Right ventricle myocardium inferior (tissue), 1 donor: ENCODE measurements around the gene BPIFB3. TPM values are rescaled to one million over a fixed set of nuclear protein-coding genes. Genes with fewer than 3 reads are reported as not detected.

Experiments
- ATAC-seq: fragments of 200-7000 bp; cut with Tn5 transposase; one replicate; pipeline ENCODE4 v1.9.1; 2020; ENCODE audit warnings: mild to moderate bottlenecking, moderate library complexity
- DNase-seq: peaks from one replicate; pipeline ENCODE4 v3.0.0; 2021; ENCODE audit errors: missing footprints
- intact Hi-C: fragments of 100-400 bp; cut with DNase I; formaldehyde crosslinking; loops from one replicate; pipeline ENCODE4 v1.11.0; 2022
- total RNA-seq: library from RNA; stranded (reverse); fragmentation: NEBNext Ultra II Directional; extraction: Animal tissue kit (Norgen Biotek cat#: 25700); gene quantifications from one replicate; pipeline ENCODE4 v1.2.1, GENCODE V29; 2021
- donor health status: DM: no; HTN: yes; CAD: no; lungs with severe emphysema.

BPIFB3 gene
- total RNA-seq, 1 donor from 2014 or later, result not detected

DNA sequence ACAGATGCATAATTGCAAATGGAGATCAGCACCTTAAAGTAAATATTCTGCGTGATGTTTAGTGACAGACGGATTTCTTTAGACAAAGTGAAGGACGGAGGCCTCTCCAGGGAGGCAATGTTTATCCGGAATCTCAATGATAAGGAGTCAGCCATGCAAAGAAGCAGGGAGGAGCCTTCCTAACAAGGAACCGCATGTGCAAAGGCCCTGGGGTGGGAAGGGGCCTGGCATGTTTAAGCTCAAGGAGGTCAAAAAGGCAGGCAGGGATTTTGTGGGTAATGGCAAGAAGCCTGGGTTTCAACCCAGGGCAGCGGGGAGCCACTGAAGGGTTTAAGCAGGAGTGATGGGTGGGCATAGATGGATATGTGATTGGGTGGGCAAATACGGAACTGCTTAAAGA is 678 bp downstream of the BPIFB3 start:
- intact Hi-C loops, result no loop called here
- DNase-seq (no peak), ATAC-seq (no peak)

DNA sequence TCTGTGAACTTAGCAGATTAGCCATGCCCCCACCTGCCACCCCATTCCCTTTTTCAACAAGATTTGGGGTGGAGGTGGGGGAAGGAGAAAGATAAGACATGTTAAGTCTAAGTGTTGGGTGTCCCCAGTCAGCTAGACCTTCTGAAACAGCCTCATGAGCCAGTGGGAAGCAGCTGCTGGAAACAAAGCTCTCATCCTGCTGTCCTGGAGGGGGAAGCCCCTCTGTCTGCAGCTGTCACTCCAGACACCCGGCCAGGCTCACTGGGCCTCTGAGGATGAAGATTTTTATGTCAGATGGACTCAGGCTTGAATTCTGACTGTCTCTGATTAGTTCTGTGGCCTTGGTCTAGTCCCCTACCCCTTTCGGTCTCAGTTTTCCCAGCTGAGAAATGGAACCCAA is 1.1 kb downstream of the BPIFB3 start:
- ATAC-seq (no peak), DNase-seq (no peak)
- intact Hi-C loops, result no loop called here

DNA sequence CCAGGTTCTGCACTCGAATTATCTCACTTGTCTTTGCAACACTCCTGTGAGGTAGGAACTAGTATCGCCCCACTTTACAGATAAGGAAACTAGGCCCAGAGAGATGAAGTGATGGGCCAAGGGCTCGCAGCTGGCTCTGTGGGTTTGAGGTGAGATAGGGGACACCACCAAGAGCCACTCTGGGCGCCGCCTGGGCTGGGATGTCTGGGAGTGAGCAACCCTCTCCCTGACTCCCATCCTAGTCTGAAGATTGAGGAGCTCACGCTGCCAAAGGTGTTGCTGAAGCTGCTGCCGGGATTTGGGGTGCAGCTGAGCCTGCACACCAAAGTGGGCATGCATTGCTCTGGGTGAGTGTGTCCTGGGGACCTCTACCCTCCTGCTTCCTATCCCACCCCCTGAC is 5.4 kb downstream of the BPIFB3 start:
- DNase-seq (no peak), ATAC-seq (no peak)
- intact Hi-C loops, result no loop called here

DNA sequence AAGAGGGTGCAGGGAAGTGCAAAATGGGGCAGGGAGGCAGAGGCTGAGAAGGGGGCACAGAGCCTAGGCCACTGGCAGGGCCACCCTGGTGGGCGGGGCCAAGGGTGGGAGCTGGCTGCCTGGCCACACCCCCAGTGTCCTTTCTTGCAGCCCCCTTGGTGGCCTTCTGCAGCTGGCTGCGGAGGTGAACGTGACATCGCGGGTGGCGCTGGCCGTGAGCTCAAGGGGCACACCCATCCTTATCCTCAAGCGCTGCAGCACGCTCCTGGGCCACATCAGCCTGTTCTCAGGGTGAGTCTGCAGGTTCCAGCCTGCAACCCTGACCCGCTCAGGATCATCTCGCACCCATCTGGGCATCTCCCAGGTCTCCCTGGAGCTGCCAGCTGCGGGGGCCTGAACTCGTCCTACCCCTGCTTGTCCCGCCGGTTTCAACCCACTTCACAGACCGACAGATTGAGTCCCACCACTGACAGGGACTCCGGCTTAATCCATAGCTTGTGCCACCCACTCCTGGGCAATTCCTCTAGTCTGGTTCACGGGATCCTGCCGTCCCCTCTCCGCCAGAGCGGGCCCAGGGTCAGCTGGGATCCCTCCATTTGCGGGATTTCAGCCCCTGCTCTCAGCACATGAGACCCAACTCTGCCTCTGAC is 6.2 kb downstream of the BPIFB3 start:
- intact Hi-C loops, result no loop called here
- ATAC-seq (no peak), DNase-seq (no peak)

DNA sequence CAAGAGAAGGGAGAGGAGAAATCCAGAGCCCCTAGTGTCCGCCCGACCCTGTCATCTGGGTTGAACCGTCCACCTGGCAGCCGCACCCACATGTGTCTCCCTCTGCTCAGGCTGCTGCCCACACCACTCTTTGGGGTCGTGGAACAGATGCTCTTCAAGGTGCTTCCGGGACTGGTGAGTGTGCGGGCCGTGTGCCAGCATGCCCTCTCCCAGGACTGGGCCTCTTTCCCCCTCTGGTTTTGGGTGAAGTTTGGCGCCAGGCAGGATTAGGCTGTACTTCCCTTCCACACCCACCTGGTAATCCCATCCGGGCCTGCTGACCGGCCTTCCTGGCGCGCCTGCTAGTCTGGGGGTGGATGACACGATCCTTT is 7.9 kb downstream of the BPIFB3 start:
- ATAC-seq, result no peak
- intact Hi-C loops, result no loop called here
- no peak for DNase-seq

DNA sequence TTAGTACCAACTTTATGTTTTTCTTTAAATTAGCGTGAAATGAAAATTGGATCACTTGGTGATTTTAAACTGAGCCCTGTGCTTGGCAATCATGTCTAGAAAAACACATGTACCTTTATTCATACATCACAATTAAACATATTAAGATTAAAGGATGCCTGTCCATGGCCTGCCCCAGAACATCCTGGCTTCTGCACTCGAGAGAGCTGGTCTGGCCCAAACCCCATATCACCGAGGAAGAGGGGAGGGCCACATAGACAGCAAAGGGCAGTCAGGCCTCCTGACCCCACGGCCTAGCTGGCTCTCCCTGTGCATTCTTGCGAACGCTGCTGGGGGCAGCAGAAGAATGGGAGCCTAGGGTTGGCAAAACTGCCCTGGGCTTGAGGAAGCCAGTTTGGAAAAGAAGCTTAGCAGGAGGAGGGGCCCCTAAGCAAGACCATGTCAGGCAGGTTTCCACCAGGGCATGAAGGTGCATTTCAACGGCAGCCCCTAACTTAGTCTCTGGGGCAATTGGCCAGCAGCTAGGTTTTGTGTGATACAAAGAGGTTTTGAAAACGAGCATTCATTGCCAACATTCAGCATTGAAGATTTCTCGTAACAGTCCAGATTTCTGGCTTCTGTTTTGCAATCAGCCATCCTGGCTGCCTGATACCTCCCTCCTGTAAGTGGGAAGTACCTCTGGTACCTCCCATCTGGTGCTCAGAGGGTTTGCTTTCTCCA is 8.6 kb downstream of the BPIFB3 start:
- no peak for DNase-seq
- no peak for ATAC-seq
- intact Hi-C loops, result no loop called here

DNA sequence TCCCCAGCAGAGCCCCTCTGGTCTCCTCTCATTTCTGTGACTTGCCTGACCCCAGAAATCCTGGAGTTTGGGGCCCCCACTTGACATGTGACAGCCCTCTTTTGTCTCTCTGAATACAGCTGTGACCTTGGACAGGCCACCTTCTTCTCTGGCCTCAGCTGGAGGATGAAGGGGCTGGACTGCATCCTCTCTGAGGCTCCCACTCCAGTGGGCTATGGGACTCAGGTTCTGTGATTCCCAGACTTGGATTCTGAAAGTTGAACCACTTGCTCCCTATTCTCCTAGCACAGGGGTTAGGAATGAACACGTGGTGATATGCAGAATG is 9.1 kb downstream of the BPIFB3 start:
- DNase-seq, result no peak
- no peak for ATAC-seq
- intact Hi-C loops, result no loop called here

DNA sequence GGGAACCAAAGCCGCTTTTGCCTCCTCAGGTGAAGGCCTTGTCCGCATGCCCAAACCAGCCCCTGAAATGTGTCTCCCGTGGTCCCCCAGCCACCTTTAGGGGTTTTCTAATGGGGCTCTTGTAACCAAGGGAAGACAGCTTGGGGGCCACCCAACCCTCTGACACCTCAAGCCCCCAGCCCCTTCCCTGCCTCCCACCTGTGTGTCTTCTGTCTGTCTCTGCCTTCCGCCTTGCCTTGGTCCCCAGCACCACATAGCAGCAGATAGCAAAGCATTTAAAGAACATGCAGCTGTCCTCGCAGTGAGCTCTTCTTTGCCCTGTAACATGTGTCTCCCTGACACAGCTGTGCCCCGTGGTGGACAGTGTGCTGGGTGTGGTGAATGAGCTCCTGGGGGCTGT is 9.6 kb downstream of the BPIFB3 start:
- ATAC-seq (no peak), DNase-seq (no peak)
- intact Hi-C loops, result no loop called here

DNA sequence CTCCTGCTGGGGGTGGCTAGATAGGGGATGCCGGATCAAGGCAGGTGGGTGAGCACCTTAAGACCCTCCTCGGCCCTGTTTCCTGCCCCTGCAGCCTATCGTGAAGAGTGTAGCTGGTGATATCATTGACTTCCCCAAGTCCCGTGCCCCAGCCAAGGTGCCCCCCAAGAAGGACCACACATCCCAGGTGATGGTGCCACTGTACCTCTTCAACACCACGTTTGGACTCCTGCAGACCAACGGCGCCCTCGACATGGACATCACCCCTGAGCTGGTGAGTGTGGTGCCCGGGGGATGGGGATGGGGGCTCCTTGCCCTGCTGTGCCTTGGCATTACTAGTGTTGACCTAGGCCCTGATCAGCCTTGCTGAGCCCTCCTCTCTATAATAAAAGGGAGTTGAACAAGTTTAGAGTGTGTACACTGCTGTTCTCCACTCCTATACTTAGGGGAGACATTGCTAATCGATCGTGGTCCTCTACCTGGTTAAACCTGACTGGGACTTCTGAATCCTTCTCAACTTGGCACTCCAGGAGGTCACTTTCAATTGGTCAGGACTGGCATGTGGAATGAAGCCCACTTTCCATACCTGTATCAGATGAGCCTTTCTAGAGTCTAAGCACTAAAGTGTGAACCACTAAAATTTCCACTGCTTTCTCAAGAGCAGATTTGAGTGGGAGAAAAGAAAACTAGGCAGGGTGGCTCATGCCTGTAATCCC is 11.0 kb downstream of the BPIFB3 start:
- DNase-seq, result no peak
- intact Hi-C loops, result no loop called here
- ATAC-seq, result no peak

DNA sequence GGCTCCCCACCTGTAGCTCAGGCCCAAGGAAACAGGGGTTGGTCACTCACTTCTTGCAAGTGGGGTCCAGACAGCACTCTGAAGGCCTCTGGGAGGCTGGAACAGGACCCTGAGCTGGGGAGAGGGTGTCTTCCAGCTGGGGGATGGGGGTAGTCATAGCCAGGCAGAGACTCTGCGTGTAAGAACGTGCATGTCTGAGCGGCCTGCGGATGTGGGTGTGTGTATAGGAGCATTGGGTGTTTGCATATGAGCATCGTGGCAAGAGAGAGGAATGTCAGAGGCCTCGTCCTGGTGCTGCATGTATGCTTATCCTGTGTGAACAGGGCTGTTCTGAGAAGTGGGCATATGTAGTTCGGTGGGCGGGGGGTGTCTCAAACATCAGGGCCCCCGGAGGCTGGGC is 12.1 kb downstream of the BPIFB3 start:
- ATAC-seq (no peak), DNase-seq (no peak)
- intact Hi-C loops, result no loop called here

DNA sequence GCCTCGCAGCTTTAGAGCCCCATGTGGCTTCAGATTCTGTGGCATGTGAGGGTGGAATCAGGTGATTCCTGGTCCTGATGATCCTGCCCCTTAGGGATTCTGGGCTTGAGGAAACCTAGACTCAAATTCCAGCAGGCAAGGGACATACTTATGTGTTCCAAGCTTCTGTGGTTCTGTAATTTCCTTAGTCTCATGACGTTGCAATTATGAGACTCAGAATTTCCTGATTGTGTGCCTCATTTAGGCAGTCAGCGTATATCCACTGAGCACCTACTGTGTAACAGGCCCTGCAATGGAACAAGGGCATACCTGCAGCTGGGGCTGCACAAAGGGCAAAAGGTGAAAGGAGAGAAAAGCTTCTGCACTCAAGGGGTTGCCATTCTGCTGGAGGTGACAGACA is 14.1 kb downstream of the BPIFB3 start:
- DNase-seq (no peak), ATAC-seq (no peak)
- intact Hi-C loops, result no loop called here

DNA sequence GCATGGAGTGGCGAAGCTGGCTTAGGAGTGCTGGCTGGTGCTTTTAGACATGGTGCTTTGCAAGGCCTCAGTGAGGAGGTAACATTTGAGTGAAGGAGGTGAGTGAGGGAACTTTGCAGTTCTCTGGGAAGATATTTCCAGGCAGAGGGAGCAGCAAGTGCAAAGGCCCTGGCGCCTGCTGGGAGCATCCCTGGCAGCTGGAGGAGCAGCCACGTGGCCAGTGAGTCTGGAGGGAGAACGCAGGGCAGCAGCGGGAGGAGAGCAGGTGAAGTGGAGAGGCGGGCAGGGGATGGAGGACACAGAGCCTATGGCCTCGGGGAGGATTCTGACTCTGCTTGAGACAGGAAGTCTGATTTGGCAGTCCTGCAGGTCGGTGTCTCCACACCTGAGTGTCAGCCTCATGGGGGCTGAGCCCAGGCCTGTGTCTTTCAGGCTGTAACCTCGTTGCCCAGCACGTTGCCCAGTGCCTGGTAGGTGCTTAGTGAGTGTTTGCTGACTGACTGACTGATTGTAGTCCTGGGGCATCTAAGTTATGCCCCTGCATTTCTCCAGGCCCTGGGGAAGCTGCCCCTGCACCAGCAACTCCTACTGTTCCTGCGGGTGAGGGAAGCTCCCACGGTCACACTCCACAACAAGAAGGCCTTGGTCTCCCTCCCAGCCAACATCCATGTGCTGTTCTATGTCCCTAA is 14.7 kb downstream of the BPIFB3 start:
- ATAC-seq (no peak), DNase-seq (no peak)
- intact Hi-C loops, result no loop called here

DNA sequence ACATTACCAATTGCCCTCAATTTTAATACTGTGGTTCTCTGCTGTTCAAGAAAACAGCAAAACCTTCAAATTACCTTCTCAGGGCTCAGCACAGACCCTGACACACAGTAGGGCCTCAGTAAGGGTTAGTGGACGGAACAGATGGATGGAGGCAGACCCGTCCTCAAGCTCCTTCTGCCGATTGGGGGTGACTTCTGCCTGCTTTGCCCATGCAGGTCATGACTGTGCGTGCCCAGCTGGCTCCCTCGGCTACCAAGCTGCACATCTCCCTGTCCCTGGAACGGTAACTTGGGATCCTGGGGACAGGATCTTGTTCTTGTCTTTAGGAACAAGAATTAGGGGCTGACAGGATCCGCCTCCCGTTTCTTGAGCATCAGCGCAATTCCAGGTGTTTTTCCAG is 16.0 kb downstream of the BPIFB3 start:
- ATAC-seq (no peak), DNase-seq (no peak)
- intact Hi-C loops, result no loop called here

DNA sequence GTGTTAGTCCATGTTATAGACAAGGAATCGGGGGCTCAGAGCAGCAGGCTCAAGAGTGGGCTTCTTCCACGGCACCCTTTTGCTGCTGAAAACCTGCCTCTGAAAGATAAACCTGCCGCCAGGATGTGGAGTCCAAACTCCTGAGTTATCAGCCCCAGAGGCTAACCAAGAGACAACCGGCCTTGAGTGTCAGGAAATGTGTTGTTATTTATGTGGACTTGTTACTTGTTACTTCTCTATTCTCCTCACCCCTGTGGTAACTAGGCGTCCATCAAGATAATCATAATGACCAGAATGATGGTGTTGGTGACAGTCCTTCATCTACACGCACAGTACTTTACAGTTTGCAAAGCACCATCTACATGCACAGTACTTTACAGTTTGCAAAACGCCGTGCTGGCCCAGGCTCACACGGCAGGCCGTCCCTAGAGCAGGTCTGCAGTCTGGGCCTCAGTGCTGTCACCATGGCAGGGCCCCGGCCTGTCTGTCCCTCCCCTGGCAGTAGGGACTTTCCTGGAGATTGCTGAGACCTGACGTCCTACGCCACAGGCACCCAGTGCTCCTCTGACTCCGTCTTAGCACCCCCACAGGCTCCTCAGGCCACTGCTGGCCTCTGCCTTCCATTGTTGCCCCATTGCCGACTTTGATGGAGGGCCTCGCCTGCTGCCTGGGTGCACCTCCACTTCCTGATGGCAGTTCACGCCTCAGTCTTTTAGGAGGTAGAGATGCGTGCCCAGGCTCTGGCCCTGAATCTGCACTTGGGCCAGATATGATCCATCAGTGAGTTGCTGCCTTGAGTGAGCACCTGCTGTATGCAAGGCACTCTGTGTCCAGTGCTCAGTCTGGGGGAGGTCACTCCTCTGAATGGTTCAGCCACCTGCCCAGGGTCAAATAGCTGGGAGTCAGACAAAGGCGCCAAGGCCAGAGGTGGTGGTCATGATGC is 16.7 kb downstream of the BPIFB3 start:
- intact Hi-C loops, result no loop called here
- ATAC-seq (no peak), DNase-seq (no peak)

DNA sequence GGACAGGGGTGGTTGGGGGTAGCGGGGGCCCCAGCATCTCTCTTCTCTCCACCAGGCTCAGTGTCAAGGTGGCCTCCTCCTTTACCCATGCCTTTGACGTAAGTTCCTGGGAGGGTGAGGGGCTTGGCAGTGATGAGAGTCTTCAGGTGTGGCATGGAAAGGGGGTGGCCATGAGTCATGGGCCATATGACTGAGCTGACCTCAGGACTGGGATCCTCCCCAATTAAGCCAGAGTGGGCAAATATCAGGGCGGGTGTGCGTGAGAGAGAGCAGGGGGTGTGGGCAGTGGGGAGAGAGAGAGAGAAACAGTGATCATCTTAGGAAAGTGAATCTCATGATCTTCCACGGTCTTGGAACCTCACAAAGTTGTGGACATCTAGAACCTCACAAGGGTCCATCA is 17.5 kb downstream of the BPIFB3 start:
- intact Hi-C loops, result no loop called here
- ATAC-seq (no peak), DNase-seq (no peak)

DNA sequence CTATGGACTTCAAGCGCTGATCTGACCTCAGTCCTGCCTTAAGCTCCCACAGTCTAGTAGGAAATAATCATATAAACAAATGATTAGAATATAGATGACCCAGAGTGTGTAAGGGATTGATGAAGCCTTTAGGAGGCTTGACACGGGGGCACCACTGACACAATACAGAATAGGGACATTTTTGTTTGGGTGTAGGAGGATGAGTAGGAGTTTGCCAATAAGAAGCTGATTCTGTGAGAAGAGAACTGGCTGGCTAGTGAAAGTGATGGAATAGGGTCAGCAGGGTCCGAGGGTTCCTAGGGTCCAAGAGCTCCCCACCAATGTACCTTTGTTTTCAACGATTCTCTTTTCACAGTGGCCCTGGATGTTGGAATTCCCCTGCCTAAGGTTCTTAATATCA is 18.7 kb downstream of the BPIFB3 start:
- DNase-seq (no peak), ATAC-seq (no peak)
- intact Hi-C loops, result no loop called here

DNA sequence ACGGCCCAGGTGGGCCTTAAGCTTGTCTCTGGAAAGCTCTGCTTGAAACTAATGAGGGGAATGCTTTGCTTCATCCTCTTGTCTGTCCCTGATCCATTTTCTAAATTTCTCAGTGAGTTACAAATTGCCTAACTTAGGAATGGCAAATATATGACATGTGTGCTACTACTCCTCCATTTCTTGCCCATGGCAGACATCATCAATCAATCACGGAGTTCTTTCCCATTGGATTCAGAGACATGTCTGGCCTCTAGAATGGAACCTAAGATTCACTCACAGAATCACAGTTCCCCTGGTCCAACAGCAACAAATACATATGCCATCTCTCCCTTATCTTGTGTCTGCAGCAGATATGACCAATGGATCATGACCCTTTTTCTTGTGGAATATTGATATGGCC is 19.1 kb downstream of the BPIFB3 start:
- no peak for ATAC-seq
- no peak for DNase-seq
- intact Hi-C loops, result no loop called here

DNA sequence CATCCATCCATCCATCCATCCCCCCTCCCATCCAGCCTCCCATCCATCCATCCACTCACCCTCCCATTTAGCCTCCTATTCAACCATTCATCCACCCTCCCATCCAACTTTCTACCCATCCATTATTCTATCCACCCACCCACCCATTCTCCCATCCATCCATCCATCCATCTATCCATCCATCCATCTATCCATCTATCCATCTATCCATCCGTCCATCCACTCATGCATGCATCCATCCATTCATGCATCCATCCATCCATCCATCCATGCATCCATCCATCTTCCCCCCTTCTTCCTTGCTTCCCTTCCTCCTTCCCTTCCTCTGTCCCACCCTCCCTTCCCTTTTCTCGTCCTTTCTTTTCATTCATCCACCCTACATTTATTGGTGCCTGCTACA is 21.0 kb downstream of the BPIFB3 start:
- intact Hi-C loops, result no loop called here
- DNase-seq (no peak), ATAC-seq (no peak)

DNA sequence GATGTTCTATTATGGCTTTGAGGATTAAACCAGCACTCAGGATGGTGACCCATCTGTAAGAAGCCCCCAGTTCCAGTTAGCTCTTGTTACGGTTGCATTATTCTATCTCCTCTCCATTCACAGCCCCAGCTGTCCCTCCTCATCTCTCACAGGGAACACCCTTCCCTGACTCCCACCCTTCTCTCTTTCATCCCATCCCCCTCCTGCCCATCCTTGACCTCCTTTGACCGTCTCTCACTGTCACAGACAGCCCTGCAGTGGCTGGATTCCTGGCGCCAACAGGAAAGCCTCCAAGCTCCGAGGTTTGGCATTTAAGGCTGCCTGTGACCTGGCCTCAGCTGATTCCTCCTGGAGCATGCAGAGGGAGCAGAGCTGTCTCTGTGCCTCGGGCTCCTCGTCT is 21.6 kb downstream of the BPIFB3 start:
- DNase-seq, result no peak
- intact Hi-C loops, result no loop called here

More for the DNA sequence above, 21.6 kb downstream of the BPIFB3 start:
- ATAC-seq, result no peak
